Adipocyte (in vitro differentiated cells): Measurements from ENCODE around the gene BHLHA15.

Experiments
- DNase-seq: peaks from one replicate; pipeline ENCODE4 v3.0.0-alpha.2; 2015; ENCODE audit warnings: low read depth
- H3K27me3 ChIP-seq: replicated peaks from 2 replicates; pipeline ENCODE4 v1.7.0; 2013; ENCODE audit warnings: mild to moderate bottlenecking, low read length, moderate library complexity; ENCODE audit not compliant: control insufficient read depth, insufficient read depth
- H3K36me3 ChIP-seq: 2 replicates; pipeline ENCODE4 v1.7.0; 2013; ENCODE audit warnings: low read length, mild to moderate bottlenecking, moderate library complexity; ENCODE audit not compliant: control insufficient read depth, insufficient read depth, severe bottlenecking
- H3K4me1 ChIP-seq: 2 replicates; pipeline ENCODE4 v1.7.0; 2013; ENCODE audit warnings: mild to moderate bottlenecking, low read length, moderate library complexity; ENCODE audit not compliant: control insufficient read depth, insufficient read depth
- H3K4me3 ChIP-seq: 2 replicates; pipeline ENCODE4 v1.7.0; 2013; ENCODE audit warnings: mild to moderate bottlenecking, low read length, moderate library complexity
- H3K9ac ChIP-seq: 2 replicates; pipeline ENCODE4 v1.7.0; 2013; ENCODE audit warnings: mild to moderate bottlenecking, low read length, moderate library complexity
- H3K9me3 ChIP-seq: 2 replicates; pipeline ENCODE4 v1.7.0; 2013; ENCODE audit warnings: mild to moderate bottlenecking, low read length, moderate library complexity; ENCODE audit not compliant: control insufficient read depth

Gene BHLHA15

GRCh38 chr7:98191668-98192431, 19.4 kb upstream of the BHLHA15 start:
- DNase-seq = no peak
- Histone ChIP-seq H3K9ac (no peak overlapping the region), H3K9me3 (no peaks in the 10 kb centered on the region), H3K36me3 (peaks cover 28% of the 10 kb centered on the region), H3K4me1 (peaks cover 9% of the 10 kb centered on the region), H3K27me3 (no peaks in the 10 kb centered on the region), H3K4me3 (no peak overlapping the region)

GRCh38 chr7:98192781-98193457, 18.3 kb upstream of the BHLHA15 start:
- no peak for DNase-seq
- no peaks in the 10 kb centered on the region for H3K27me3 ChIP-seq
- H3K9ac ChIP-seq = no peak overlapping the region
- H3K4me3 ChIP-seq = no peak overlapping the region
- peaks cover 28% of the 10 kb centered on the region for H3K36me3 ChIP-seq
- no peaks in the 10 kb centered on the region for H3K4me1 ChIP-seq
- no peaks in the 10 kb centered on the region for H3K9me3 ChIP-seq

DNA sequence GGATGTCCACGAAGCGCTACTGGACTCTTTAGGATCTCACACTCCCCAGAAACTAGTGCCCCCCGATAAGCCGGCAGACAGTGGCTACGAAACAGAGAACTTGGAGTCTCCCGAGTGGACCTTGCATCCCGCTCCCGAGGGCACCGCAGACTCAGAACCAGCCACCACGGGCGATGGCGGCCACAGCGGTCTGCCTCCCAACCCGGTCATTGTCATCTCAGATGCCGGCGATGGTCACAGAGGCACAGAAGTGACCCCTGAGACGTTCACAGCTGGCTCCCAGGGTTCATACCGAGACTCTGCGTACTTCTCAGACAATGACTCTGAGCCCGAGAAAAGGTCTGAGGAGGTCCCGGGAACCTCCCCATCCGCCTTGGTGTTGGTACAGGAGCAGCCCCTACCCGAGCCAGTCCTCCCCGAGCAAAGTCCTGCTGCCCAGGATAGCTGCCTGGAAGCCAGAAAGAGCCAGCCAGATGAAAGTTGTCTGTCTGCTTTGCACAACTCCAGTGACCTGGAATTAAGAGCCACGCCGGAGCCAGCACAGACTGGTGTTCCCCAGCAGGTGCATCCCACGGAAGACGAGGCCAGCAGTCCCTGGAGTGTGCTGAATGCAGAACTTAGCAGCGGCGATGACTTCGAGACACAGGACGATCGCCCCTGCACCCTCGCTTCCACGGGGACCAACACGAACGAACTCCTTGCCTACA, 17.6 kb upstream of the BHLHA15 start:
- H3K36me3 ChIP-seq = peaks cover 28% of the 10 kb centered on the region
- no peak for DNase-seq
- no peaks in the 10 kb centered on the region for H3K4me1 ChIP-seq
- H3K9me3 ChIP-seq = no peaks in the 10 kb centered on the region
- H3K9ac ChIP-seq = no peak overlapping the region
- H3K27me3 ChIP-seq = no peaks in the 10 kb centered on the region
- no peak overlapping the region for H3K4me3 ChIP-seq

GRCh38 chr7:98194186-98194585, 17.1 kb upstream of the BHLHA15 start:
- no peaks in the 10 kb centered on the region for H3K27me3 ChIP-seq
- no peaks in the 10 kb centered on the region for H3K4me1 ChIP-seq
- H3K9ac ChIP-seq = no peak overlapping the region
- no peaks in the 10 kb centered on the region for H3K9me3 ChIP-seq
- peaks cover 28% of the 10 kb centered on the region for H3K36me3 ChIP-seq
- H3K4me3 ChIP-seq = no peak overlapping the region
- no peak for DNase-seq

- Histone ChIP-seq H3K9ac (no peak overlapping the region), H3K36me3 (peaks cover 28% of the 10 kb centered on the region), H3K9me3 (no peaks in the 10 kb centered on the region), H3K4me3 (no peak overlapping the region), H3K27me3 (no peaks in the 10 kb centered on the region), H3K4me1 (no peaks in the 10 kb centered on the region)
- DNase-seq = peak; percentile 6
These were observed 16.4 kb upstream of the BHLHA15 start for GRCh38 chr7:98194672-98195457.

DNA sequence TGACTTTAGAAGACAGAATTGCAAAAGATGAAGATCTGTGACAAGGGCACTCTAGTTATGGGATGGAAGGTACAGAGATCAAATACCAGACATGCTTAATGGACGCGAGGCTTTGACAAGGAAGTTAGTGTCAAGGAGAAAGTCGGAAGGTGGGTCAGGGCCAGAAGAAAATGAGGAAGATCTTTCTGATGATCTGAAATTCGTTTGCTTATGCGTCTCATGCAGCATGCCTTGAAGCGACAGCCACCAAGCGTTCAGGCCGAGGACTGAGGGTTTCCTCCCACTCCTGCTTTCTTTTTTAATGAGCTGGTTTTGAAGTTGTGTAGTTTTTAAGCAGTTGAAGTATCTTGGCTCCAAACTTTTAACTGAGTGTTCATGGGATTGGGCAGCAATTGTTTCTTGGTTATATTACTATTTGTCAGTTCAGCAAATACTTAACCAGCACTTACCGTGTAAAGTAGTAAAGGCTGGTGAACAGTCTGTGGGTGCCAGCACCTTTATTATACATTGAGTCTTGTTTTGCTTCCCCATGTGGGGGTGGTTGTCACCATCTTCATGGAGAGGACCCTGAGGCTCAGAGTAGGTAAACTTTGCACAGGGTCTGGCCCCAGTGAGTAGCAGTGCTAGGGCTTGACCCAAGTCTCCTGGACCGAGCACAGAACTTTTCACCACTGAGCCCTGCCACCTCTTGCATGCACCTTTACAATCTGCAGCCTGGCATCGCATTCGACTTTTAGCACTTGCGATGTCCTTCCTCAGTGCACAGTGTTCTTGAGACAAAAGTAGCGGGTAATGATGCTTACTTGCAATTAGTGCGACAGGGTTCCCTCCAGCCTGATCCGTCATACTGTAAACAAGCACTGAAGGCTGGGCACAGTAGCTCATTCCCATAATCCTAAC, 14.3 kb upstream of the BHLHA15 start:
- Histone ChIP-seq H3K9me3 (no peaks in the 10 kb centered on the region), H3K9ac (no peak overlapping the region), H3K27me3 (no peaks in the 10 kb centered on the region), H3K4me3 (no peak overlapping the region), H3K36me3 (peaks cover 23% of the 10 kb centered on the region), H3K4me1 (no peaks in the 10 kb centered on the region)
- no peak for DNase-seq

- Histone ChIP-seq H3K9me3 (no peaks in the 10 kb centered on the region), H3K27me3 (no peaks in the 10 kb centered on the region), H3K4me1 (no peaks in the 10 kb centered on the region), H3K9ac (no peak overlapping the region), H3K4me3 (no peak overlapping the region), H3K36me3 (peaks cover 9% of the 10 kb centered on the region)
- no peak for DNase-seq
These were observed 12.1 kb upstream of the BHLHA15 start for GRCh38 chr7:98199131-98199530.

DNA sequence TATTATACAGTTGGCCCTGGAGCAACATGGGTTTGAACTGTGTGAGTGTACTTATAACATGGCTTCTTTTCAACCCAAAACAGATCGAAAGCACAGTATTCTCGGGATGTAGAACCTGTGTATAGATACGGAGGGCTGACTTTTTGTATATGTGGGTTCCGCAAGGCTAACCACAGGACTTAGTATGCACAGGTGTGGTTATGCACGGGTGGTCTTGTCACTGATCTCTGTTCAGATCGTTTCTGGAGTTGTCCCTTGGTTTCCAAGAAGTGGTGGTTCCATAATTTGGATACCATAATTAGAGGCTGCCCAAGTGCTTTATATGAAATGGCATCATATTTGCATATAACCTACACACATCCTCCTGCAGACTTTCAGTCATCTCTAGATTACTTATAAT, 10.9 kb upstream of the BHLHA15 start:
- Histone ChIP-seq H3K9ac (no peak overlapping the region), H3K36me3 (peaks cover 12% of the 10 kb centered on the region), H3K9me3 (no peaks in the 10 kb centered on the region), H3K27me3 (no peaks in the 10 kb centered on the region), H3K4me1 (no peaks in the 10 kb centered on the region), H3K4me3 (no peak overlapping the region)
- DNase-seq = no peak

- Histone ChIP-seq H3K36me3 (peaks cover 30% of the 10 kb centered on the region), H3K27me3 (no peaks in the 10 kb centered on the region), H3K4me1 (no peaks in the 10 kb centered on the region), H3K9ac (no peak overlapping the region), H3K9me3 (no peaks in the 10 kb centered on the region), H3K4me3 (no peak overlapping the region)
- no peak for DNase-seq
These were observed 8.7 kb upstream of the BHLHA15 start for GRCh38 chr7:98202367-98203195.
